ENCODE results near the gene CRYAB.
"Not testable (repeated sequence)": the region's sequence is repeated elsewhere in the genome, so short reads cannot be mapped to it uniquely, and the experiment has no call there.

The CRYAB gene

GRCh38 chr11:111908639-111909305 is 2.8 kb downstream of the CRYAB start:
- DNase-seq (ENCODE audit: low read depth in 2 of 2): no peak

GRCh38 chr11:111906680-111907079 is 4.9 kb downstream of the CRYAB start:
- no peak for DNase-seq (ENCODE audit: low read depth in 2 of 2)

DNA sequence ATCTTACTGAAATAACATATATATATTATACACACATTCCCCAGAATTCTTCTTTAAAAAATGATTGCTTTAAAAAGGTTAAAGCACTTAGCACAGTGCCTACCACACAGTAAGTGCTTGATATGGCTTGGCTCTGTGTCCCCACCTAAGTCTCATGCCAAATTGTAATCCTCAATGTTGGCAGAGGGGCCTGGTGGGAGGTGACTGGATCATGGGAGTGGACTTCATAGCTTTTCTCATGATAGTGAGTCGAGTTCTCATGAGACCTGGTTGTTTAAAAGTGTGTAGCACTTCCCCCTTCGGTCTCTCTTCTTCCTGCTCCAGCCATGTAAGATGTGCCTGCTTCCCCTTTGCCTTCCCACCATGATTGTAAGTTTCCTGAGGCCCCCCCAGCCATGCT is 6.2 kb downstream of the CRYAB start:
- DNase-seq (ENCODE audit: low read depth in 2 of 2): no peak

DNA sequence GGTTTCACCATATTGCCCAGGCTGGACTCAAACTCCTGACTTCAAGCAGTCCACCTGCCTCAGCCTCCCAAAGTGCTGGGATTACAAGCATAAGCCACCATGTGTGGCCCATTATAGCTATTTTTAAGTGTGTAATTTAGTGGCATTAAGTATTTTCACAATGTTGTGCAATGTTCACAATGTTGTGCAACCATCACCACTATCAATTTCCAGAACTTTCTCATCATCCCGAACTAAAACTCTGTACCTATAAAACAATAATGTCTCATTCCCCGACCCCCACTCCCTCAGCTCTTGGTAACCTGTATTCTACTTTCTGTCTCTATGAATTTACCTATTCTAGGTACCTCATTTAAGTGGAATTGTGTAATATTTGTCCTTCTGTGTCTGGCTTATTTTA is 24.7 kb downstream of the CRYAB start:
- no peak for DNase-seq (ENCODE audit: low read depth in 2 of 2)

- no peak for DNase-seq (ENCODE audit: low read depth in 2 of 2)
Measured at GRCh38 chr11:111886032-111886431, 25.5 kb downstream of the CRYAB start.

- DNase-seq (ENCODE audit: low read depth in 2 of 2): not testable (repeated sequence)
Measured at GRCh38 chr11:111885053-111885452, 26.5 kb downstream of the CRYAB start.

GRCh38 chr11:111882202-111882601 is 29.4 kb downstream of the CRYAB start:
- DNase-seq (ENCODE audit: low read depth in 2 of 2): no peak

DNA sequence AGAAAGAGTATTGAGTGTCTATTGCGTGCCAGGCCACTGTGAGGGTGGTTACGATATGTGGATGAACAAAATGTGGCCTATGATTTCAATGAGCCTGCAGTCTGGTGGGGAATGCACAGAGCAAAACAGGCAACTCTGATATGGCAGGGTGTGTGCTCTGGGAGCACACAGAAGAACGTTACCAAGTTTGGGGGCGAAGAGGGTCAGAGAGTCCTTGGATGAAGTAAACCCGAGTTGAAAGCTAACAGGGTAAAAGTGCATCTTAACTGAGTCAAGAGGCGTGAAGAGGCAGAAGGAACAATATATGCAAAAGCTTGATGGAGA is 32.0 kb downstream of the CRYAB start:
- no peak for DNase-seq (ENCODE audit: low read depth in 2 of 2)

- peak; percentile 86 to 88 for DNase-seq (ENCODE audit: low read depth in 2 of 2)
Measured at GRCh38 chr11:111878849-111879636, 32.5 kb downstream of the CRYAB start, which contains the start of the genes CFAP68 and FDXACB1. Gene CFAP68 (plus strand): TSS chr11:111879541. CDS start chr11:111879561, 20 bp downstream. Gene FDXACB1 (minus strand): TSS chr11:111879165. CDS start chr11:111879132, 33 bp downstream.

DNA sequence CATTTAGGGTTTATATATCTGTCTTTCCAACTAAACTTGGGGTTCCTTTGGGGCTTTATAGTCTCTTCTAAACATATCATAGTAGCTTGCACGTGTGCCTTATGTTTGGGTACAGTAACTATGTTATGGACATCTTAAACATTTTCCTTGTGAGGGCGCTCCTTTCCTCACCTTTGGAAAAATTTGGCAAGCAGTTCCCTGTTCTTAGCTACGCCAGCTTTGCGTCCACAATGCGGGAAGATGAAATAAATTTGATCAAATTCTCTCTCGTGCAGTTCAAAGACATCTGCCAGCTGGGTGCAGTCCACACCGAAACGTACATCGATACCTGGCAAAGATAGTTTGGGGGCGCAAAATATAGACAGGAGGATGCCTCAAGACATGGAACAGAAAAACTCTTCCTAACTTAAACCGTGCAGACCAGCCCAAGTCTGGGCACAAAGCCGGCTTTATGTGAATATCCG is 33.2 kb downstream of the CRYAB start:
- DNase-seq (ENCODE audit: low read depth in 2 of 2): no peak

DNA sequence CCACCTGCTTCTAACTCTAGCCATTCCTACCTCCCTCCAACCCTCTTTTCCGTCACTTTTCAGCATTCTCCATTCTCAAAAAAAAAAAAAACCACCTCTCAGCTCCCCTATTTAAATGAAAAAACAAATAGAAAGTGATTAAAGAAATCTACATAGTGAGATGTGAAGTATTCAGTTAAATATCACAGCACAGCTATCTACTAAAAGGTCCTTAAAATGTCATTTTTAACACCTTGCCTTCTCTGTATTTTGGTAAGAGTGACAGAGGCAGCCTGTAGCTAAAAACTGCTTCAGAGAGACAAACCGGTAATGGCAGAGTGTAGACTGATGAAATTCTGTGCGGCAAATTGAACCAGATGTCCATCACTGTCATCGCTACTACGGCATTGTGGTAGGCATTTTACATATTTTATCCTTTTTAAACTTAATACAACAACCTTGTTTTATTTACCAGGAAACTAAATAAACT is 39.8 kb downstream of the CRYAB start:
- no peak for DNase-seq (ENCODE audit: low read depth in 2 of 2)

- DNase-seq (ENCODE audit: low read depth in 2 of 2): peak; percentile 73 to 77
Measured at GRCh38 chr11:111870886-111871692, 40.5 kb downstream of the CRYAB start, which contains the start of gene ALG9. Gene ALG9 (minus strand): TSS chr11:111871581. CDS start chr11:111871482, 99 bp downstream.

GRCh38 chr11:111870522-111870885 is 41.1 kb downstream of the CRYAB start:
- DNase-seq (ENCODE audit: low read depth in 2 of 2): no peak

DNA sequence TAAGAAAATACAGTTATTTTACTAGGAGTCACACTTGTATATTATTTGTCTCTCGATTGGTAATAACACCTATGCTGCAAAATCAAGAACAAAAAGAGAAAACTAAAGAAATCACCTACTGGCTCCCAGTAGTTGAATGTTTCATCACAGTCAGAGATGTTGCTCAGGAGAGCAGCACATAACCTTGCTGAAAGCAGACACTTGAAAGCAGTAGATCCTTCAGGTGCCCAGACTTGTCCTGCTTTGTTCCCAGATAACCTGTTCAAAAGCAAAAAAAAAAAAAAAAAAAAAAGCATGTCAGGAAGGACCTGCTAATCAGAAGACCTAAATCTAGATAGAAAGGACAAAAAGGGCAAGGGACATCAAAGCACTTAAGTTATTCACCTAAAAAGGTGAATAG is 41.5 kb downstream of the CRYAB start:
- no peak for DNase-seq (ENCODE audit: low read depth in 2 of 2)

DNA sequence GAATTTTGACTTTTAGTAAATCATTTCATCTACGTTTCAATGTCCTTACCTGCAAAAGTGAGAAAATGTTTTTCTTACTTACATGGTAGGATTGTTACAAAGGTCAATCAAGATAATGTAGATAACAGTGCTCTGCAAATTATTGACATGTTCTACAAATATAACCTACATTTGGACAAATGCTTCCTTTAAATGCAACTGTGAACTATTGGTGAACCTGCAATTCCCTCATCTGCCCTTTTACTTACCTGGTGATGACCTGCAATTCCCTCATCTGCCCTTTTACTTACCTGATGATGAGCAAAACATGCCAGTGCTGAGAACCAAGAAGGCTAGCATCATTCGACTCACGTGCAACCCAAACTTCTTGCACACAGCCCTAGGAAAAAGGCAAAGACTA is 51.3 kb downstream of the CRYAB start:
- DNase-seq (ENCODE audit: low read depth in 2 of 2): no peak
